ENCODE results near the gene KLHL2. TPM values are rescaled to one million over a fixed set of nuclear protein-coding genes. Genes with fewer than 3 reads are reported as not detected.

The KLHL2 gene
- total and polyA plus RNA-seq, 2 donors (not counting 3 experiments of a cell fraction or from before 2014, with no cell fraction given): 9.9 to 22.1 TPM

- Histone ChIP-seq H3K79me2 (ENCODE audit: control insufficient read depth, insufficient read depth, low read length) (no peaks in the 10 kb centered on the region), H3K27me3 (ENCODE audit: control insufficient read depth in 2 of 2, insufficient read depth in 2 of 2, low read length in 2 of 2) (peaks cover 0 to 1% of the 10 kb centered on the region in 2 experiments), H3K4me1 (ENCODE audit: control insufficient read depth, extremely low read depth, insufficient read depth, low read length) (no peaks in the 10 kb centered on the region), H3K4me2 (ENCODE audit: insufficient read depth, low read length) (no peak overlapping the region), H3K9me1 (replicated peaks; ENCODE audit: control insufficient read depth, extremely low read depth, insufficient read depth, low read length) (no peaks in the 10 kb centered on the region), H3K36me3 (ENCODE audit: control insufficient read depth in 2 of 2, extremely low read depth in 1 of 2, insufficient read depth in 2 of 2, low read length in 2 of 2) (peaks cover 0 to 2% of the 10 kb centered on the region in 2 experiments), H3K9me3 (replicated peaks; ENCODE audit: control insufficient read depth, insufficient read depth, low read length) (no peaks in the 10 kb centered on the region), H3K9ac (replicated peaks; ENCODE audit: extremely low read depth, insufficient read depth, low read length) (no peak overlapping the region), H2AFZ (ENCODE audit: low read depth, low read length) (no peak overlapping the region), H3K4me3 (replicated peaks in 1 of 3; ENCODE audit: insufficient read depth in 1 of 3, low read depth in 1 of 3, low read length in 3 of 3) (no peak overlapping the region), H4K20me1 (replicated peaks; ENCODE audit: control insufficient read depth, extremely low read depth, insufficient read depth, low read length) (no peaks in the 10 kb centered on the region), H3K27ac (ENCODE audit: insufficient read depth, low read depth, low read length) (no peak overlapping the region)
- BruUV-seq (replicated peaks): no TSS peak
- no peak for DNase-seq (ENCODE audit: low read depth, low spot score)
- dilution Hi-C loops (cut with MboI; ENCODE audit: extremely low pct_ligation_motif_present, low sequenced_read_pairs) (no loop called here), intact Hi-C loops (cut with micrococcal nuclease) (no loop called here)
- ChIA-PET POLR2A (no interaction called here), CTCF (interaction anchor here (1.1 to 12.4 kb wide), 5 partner anchors 8 to 235 kb away, joined by 3 to 347 read pairs (median 7); partner anchors contain the start of gene TMEM192)
- FAIRE-seq: no peak
- TF ChIP-seq CTCF (IDR thresholded peaks at IDR 0.05; ENCODE audit: extremely low read depth in 1 of 2, insufficient read depth in 1 of 2, low read depth in 1 of 2, low read length in 2 of 2) (no peak), FOS (IDR thresholded peaks at IDR 0.05; ENCODE audit: borderline replicate concordance, insufficient read depth, low read length) (no peak), GATA2 (IDR thresholded peaks at IDR 0.05; ENCODE audit: insufficient read depth, insufficient read length, low read depth, low read length) (no peak), POLR2AphosphoS5 (IDR thresholded peaks at IDR 0.05; ENCODE audit: insufficient read depth, low read depth, low read length) (no peak), EZH2 (IDR thresholded peaks at IDR 0.05; ENCODE audit: borderline replicate concordance, low read depth, low read length, severe bottlenecking) (no peak), POLR2A (IDR thresholded peaks at IDR 0.05; ENCODE audit: low read depth, low read length) (no peak), MYC (IDR thresholded peaks at IDR 0.05; ENCODE audit: low read depth, low read length) (no peak), JUN (IDR thresholded peaks at IDR 0.05; ENCODE audit: borderline replicate concordance, insufficient read depth, insufficient read length, low read depth) (no peak)
Observed at GRCh38 chr4:165347647-165348569, 140.5 kb downstream of the KLHL2 start.

Data from endothelial cell of umbilical vein (primary cell).